Adrenal gland (tissue), 12 donors: ENCODE measurements around the gene ZSCAN10. TPM values are rescaled to one million over a fixed set of nuclear protein-coding genes. Genes with fewer than 3 reads are reported as not detected.
"Not testable (repeated sequence)": the region's sequence is repeated elsewhere in the genome, so short reads cannot be mapped to it uniquely, and the experiment has no call there.

Source experiments
- DNase-seq, 7 donors: peaks; one replicate each; pipeline ENCODE4 v3.0.0-alpha.2; 2019 to 2020
- H3K27ac ChIP-seq, 5 donors: fragments of 200-600 bp; sonication (generic) in 4 of 5; 1 replicate in 3 of 5; 2 replicates in 2 of 5; pipeline versions ENCODE4 v1.5.1 to v1.8.0; 2016 to 2020; ENCODE audit warnings: mild to moderate bottlenecking in 1 of 5
- H3K27me3 ChIP-seq: fragments of 200-600 bp; 2 replicates; pipeline ENCODE4 v1.8.0; 2021
- H3K36me3 ChIP-seq, 2 donors: fragments of 200-600 bp; replicated peaks in 1 of 2; 1 replicate in 1 of 2; 2 replicates in 1 of 2; pipeline versions ENCODE4 v1.5.1 to v1.8.0; 2018 to 2022
- H3K4me1 ChIP-seq, 2 donors: fragments of 200-600 bp; replicated peaks in 1 of 2; 1 replicate in 1 of 2; 2 replicates in 1 of 2; pipeline versions ENCODE4 v1.5.1 to v1.8.0; 2018 to 2021
- H3K4me3 ChIP-seq, 4 donors: fragments of 200-600 bp; sonication (generic) in 3 of 4; one replicate each; pipeline ENCODE4 v1.5.1; 2016 to 2018
- H3K9me3 ChIP-seq, 3 donors: fragments of 200-600 bp; sonication (generic) in 1 of 3; replicated peaks in 1 of 3; 1 replicate in 2 of 3; 2 replicates in 1 of 3; pipeline versions ENCODE4 v1.5.1 to v1.8.0; 2016 to 2021
- CTCF ChIP-seq, 6 experiments: fragments of 450-650 bp in 4 of 6; fragments of 200-600 bp in 2 of 6; sonication (generic) in 1 of 6; IDR thresholded peaks; 1 replicate in 5 of 6; 2 replicates in 1 of 6; pipeline versions ENCODE4 v1.5.1 to v1.8.0; 2016 to 2021; ENCODE audit warnings: antibody characterized with exemption in 6 of 6, mild to moderate bottlenecking in 2 of 6, moderate library complexity in 1 of 6
- POLR2A ChIP-seq, 2 donors: fragments of 450-650 bp; IDR thresholded peaks; one replicate each; pipeline ENCODE4 v1.6.1; 2017; ENCODE audit warnings: antibody characterized with exemption in 2 of 2, mild to moderate bottlenecking in 2 of 2, moderate library complexity in 1 of 2
- WGBS, 4 donors: extraction: QIAGEN DNeasy Blood & Tissue Kit in 2 of 4; methylation state at CpG; one replicate each; pipeline versions ENCODE4 v1.1.5 to v1.1.7; 2013 to 2017; 5-methylcytosine and 5-hydroxymethylcytosine counted together
- intact Hi-C, 2 donors: fragments of 100-400 bp; cut with DNase I; formaldehyde crosslinking; loops; one replicate each; pipeline versions ENCODE4 v1.14.1 to v1.15.0; 2022 to 2023
- polyA plus RNA-seq, 3 donors: library from polyadenylated mRNA; stranded (reverse); fragments of 200-250 nt in 2 of 3; fragments of 350-450 nt in 1 of 3; fragmentation: Illumina TruSeq in 1 of 3; extraction: RNeasy Lipid Tissue Mini Kit (QIAGEN cat#74804) in 1 of 3; gene quantifications; one replicate each; pipeline ENCODE4 v1.2.3, GENCODE V29; 2013 to 2014
- total RNA-seq, 9 donors: library from RNA; depleted of rRNA in 4 of 9; stranded (reverse); fragments of >200 nt in 4 of 9; fragments of 120-200 nt in 1 of 9; fragmentation: NEBNext Ultra II Directional in 1 of 9; extraction: Animal tissue kit (Norgen Biotek cat#: 25700) in 1 of 9; gene quantifications; one replicate each; pipeline versions ENCODE4 v1.1.0 to v1.2.4, GENCODE V29; 2013 to 2023
- donor health status: healthy with polysubstance abuse.
- donor health status: Bipolar disorder and iron deficiency.
- donor health status: DM: yes; HTN: yes; CAD: no.
- donor health status: DM: no; HTN: no; CAD: no.
- donor health status: DM: no; HTN: no; CAD: no.
- donor health status: DM: yes; HTN: yes; CAD: no.

ZSCAN10 gene
- total and polyA plus RNA-seq, 12 donors: 0.11 to 0.50 (median 0.14) TPM; not detected in 8

GRCh38 chr16:3054965-3055733 lies 43.9 kb downstream of the ZSCAN10 start:
- intact Hi-C loops: loop anchor here (5.0 to 10.0 kb wide), 3 partner anchors 70 to 120 kb away; no protein-coding TSS in a partner anchor
- H3K9me3 ChIP-seq: no peaks in the 10 kb centered on the region
- no peaks in the 10 kb centered on the region for H3K27me3 ChIP-seq
- no peak overlapping the region for H3K4me3 ChIP-seq
- H3K27ac ChIP-seq: no peak overlapping the region
- peaks cover 9 to 17% of the 10 kb centered on the region in 2 donors for H3K4me1 ChIP-seq
- no peak for DNase-seq
- no peak for TF ChIP-seq CTCF (IDR thresholded peaks at IDR 0.05)
- TF ChIP-seq POLR2A (IDR thresholded peaks at IDR 0.05): no peak
- WGBS, 4 donors: 65 to 76% (median 67%) methylated on average over 13 to 17 of the region's 17 CpGs
- no peaks in the 10 kb centered on the region for H3K36me3 ChIP-seq

DNA sequence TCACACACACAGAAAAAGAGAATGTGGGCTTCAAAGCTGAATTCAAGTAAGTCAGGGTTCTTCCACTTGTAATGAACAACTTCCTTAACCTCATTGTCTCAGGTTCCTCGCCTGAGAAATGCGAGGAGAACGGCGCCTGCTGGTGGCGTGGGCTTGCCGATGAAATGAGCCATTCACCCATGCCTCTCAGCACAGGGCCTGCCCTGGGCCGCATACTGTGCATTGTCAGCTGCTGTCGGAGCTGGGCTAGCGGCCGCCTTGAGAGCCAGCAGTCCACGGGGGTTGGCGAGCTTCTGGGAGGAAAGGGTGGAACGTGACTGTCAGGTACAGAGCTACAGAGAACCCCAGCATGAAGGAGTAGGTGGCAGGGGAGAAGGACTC lies 45.8 kb downstream of the ZSCAN10 start:
- H3K27me3 ChIP-seq, H3K9me3 ChIP-seq, H3K4me1 ChIP-seq, DNase-seq, H3K4me3 ChIP-seq, H3K27ac ChIP-seq, H3K36me3 ChIP-seq: not testable (repeated sequence)
- intact Hi-C loops: loop anchor here in 1 of 2 donors (10.0 kb wide), 2 partner anchors 71 to 121 kb away; no protein-coding TSS in a partner anchor
- WGBS, 4 donors: 80 to 84% (median 82%) methylated on average over 1 to 13 of the region's 13 CpGs

- intact Hi-C loops: loop anchor here in 1 of 2 donors (10.0 kb wide), 2 partner anchors 72 to 122 kb away; no protein-coding TSS in a partner anchor
- not testable (repeated sequence) for H3K4me3 ChIP-seq, H3K27ac ChIP-seq, H3K9me3 ChIP-seq, H3K36me3 ChIP-seq, DNase-seq, H3K4me1 ChIP-seq
- 72 to 83% (median 75%) methylated on average over 2 to 11 of the region's 12 CpGs for WGBS, 4 donors
- peaks cover 13% of the 10 kb centered on the region for H3K27me3 ChIP-seq
Measured at GRCh38 chr16:3052571-3053329, 46.3 kb downstream of the ZSCAN10 start.

DNA sequence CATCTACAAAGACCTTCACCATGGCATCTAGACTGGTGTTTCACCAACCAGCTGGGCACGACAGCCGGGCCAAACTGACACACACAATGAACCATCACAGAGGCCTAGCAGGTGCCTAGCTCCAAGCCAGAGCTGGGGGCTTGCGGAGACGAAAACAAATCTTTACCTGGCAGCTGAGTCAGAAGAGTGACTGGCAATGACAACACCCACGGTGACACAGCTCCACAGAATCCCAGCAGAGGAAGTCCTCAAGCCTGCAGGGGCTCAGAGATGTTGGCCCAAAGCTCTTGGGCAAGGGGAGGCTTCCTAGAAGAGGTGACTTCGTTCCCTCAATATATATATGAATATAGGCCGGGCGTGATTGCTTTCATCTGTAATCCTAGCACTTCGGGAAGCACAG lies 47.6 kb downstream of the ZSCAN10 start:
- DNase-seq: no peak
- Histone ChIP-seq H3K27ac (no peak overlapping the region), H3K36me3 (no peaks in the 10 kb centered on the region), H3K4me3 (no peak overlapping the region), H3K27me3 (peaks cover 22% of the 10 kb centered on the region), H3K9me3 (no peaks in the 10 kb centered on the region), H3K4me1 (peaks cover 0 to 5% of the 10 kb centered on the region in 2 donors)
- intact Hi-C loops: loop anchor here in 1 of 2 donors (10.0 kb wide), 2 partner anchors 73 to 123 kb away; no protein-coding TSS in a partner anchor
- 44 to 85% (median 67%) methylated on average over 6 to 9 of the region's 9 CpGs for WGBS, 4 donors
- TF ChIP-seq CTCF (IDR thresholded peaks at IDR 0.05) (no peak), POLR2A (IDR thresholded peaks at IDR 0.05) (no peak)

GRCh38 chr16:3051009-3051408 lies 48.1 kb downstream of the ZSCAN10 start:
- DNase-seq: no peak
- Histone ChIP-seq H3K9me3 (no peaks in the 10 kb centered on the region), H3K27ac (no peak overlapping the region), H3K4me3 (no peak overlapping the region), H3K4me1 (peaks cover 0 to 8% of the 10 kb centered on the region in 2 donors), H3K27me3 (peaks cover 27% of the 10 kb centered on the region), H3K36me3 (no peaks in the 10 kb centered on the region)
- intact Hi-C loops: loop anchor here in 1 of 2 donors (10.0 kb wide), 2 partner anchors 74 to 124 kb away; no protein-coding TSS in a partner anchor
- no peak for TF ChIP-seq POLR2A (IDR thresholded peaks at IDR 0.05)
- TF ChIP-seq CTCF (IDR thresholded peaks at IDR 0.05): no peak
- WGBS, 4 donors: 28 to 54% (median 41%) methylated on average over 3 to 4 of the region's 4 CpGs
